VCaP (cell line): ENCODE measurements around the gene PTPN9.
"Not testable (repeated sequence)": the region's sequence is repeated elsewhere in the genome, so short reads cannot be mapped to it uniquely, and the experiment has no call there.

Experiments used
- H3K27ac ChIP-seq: fragments of 450-650 bp; 2 replicates; pipeline ENCODE4 v1.5.1; 2017
- CTCF ChIP-seq: fragments of 450-650 bp; conservative IDR thresholded peaks from 2 replicates; pipeline ENCODE4 v1.5.1; 2017; ENCODE audit warnings: mild to moderate bottlenecking, moderate library complexity

The PTPN9 gene

GRCh38 chr15:75577401-75578172 is 1.5 kb downstream of the PTPN9 start:
- TF ChIP-seq CTCF: no peak
- peak overlapping the region; percentile 92 for H3K27ac ChIP-seq

DNA sequence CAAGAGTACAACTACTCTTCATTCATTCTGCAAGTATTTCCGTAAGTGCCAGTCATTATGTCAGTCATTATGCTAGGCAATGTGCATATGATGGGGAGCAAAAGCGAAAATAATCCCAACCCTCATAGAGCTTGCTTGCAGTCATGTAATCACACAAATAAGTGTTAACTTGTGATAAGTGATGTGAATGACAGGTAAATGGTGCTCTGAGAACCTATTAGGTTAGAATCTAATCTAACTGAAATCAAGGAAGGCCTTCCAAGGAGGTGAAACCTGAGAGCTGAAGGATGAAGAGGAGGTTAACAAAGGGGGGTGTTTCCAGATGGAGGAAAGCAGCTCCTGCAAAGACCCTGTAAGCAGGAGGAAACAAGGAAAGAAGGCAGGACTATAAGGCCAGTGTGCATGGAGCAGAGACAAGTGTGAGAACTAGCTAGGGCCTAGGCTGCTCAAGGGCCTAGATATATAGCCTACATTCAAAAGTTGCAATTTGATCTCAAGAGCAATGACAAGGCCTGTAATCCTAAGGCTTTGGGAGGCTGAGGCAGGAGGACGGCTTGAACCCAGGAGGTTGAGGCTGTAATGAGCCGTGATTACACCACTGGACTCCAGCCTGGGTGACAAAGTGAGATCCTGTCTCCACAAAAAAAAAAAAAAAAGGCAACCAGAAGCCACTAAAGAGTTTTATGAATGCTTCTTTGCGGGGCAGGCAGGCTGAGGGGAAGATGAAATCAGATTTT is 5.3 kb downstream of the PTPN9 start:
- no peak overlapping the region for H3K27ac ChIP-seq
- no peak for TF ChIP-seq CTCF

GRCh38 chr15:75570126-75570845 is 8.8 kb downstream of the PTPN9 start:
- no peak for TF ChIP-seq CTCF
- H3K27ac ChIP-seq: no peak overlapping the region

DNA sequence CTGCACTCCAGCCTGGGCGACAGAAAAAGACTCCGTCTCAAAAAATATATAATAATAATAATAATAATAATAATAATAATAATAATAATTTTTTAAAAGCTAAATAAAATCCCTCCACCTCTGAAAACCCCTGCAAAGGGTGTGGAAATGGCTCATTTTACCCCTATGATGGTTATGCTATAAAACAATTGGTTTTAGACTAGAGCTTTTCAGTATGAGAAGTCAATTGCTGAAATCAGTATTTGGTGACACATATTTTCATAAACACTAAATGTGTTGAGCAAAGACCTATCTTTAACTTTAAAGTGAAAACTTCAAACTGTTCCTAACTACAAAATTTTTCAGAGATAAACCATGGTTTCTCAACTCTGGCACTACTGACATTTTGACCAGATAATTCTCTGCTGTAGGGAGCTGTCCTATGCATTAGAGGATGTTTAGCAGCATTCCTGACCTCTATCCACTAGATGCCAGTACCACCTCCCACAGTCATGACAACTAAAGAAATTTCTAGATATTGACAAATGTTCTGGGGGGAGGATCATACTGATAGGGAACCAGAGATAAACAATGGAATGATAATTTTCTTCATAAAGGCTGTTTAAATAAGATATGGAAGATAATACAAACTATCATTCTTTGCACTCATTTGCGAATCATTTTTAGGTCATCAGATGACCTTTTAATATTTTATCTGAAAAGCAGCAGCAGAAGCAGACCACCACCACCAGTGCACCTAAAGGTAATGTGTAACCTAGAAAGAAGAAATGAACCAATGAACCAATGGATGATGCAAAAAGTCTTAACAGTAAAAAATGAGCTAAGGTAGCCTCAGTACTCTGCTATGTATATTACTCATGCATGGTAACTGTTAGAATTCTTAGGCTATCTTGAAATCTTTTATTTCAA is 13.8 kb downstream of the PTPN9 start:
- 0 out of 2 replicates have a peak, but pooled peaks have one; percentile 9 for TF ChIP-seq CTCF
- no peak overlapping the region for H3K27ac ChIP-seq

- TF ChIP-seq CTCF: no peak
- H3K27ac ChIP-seq: no peak overlapping the region
Measured at GRCh38 chr15:75561888-75562287, 17.2 kb downstream of the PTPN9 start.

DNA sequence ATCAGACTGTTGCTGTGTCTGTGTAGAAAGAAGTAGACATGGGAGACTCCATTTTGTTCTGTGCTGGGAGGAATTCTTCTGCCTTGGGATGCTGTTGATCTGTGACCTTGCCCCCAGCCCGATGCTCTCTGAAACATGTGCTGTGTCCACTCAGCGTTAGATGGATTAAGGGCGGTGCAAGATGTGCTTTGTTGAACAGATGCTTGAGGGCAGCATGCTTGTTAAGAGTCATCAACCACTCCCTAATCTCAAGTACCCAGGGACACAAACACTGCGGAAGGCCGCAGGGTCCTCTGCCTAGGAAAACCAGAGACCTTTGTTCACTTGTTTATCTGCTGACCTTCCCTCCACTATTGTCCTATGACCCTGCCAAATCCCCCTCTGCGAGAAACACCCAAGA is 19.8 kb downstream of the PTPN9 start:
- not testable (repeated sequence) for H3K27ac ChIP-seq

- not testable (repeated sequence) for H3K27ac ChIP-seq
Measured at GRCh38 chr15:75558955-75559354, 20.2 kb downstream of the PTPN9 start.

DNA sequence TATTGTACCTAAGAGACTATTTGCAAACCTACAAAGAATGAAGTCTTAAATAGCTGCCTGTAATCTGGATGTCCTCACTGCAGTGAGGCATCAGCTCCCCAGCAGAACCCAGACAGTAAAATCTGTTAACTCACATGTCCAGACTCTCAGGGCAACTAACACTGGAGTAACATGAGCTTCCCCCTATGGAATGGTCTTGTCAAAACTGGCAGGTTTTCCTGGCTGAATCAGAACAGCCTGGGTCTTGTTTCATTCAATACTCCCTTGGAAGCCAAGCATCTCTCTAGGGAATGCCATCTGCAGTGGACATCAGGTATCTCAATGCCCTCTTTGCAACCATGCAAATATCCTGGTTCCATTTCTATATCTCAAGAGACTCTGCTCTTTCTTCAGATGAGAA is 24.4 kb downstream of the PTPN9 start:
- TF ChIP-seq CTCF: no peak
- H3K27ac ChIP-seq: no peak overlapping the region
